Dedifferentiated amniotic fluid mesenchymal stem cell (primary cell): ENCODE data around the gene PAFAH1B1.
"Not testable (repeated sequence)": the region's sequence is repeated elsewhere in the genome, so short reads cannot be mapped to it uniquely, and the experiment has no call there.

Source experiments
- DNase-seq: peaks from one replicate; pipeline ENCODE4 v3.0.0-alpha.2; 2016; ENCODE audit errors: extremely low spot score

PAFAH1B1 gene

GRCh38 chr17:2592971-2593820 is at the start of gene PAFAH1B1:
PAFAH1B1 (plus strand) TSS chr17:2593654; CDS start chr17:2638289, 44,635 bp downstream.
- peak; percentile 87 for DNase-seq

- no peak for DNase-seq
Observed at GRCh38 chr17:2545393-2545792, 48.1 kb upstream of the PAFAH1B1 start.

- DNase-seq = no peak
Observed at GRCh38 chr17:2547176-2547575, 46.3 kb upstream of the PAFAH1B1 start.

- not testable (repeated sequence) for DNase-seq
Observed at GRCh38 chr17:2548026-2548425, 45.4 kb upstream of the PAFAH1B1 start.

GRCh38 chr17:2549392-2550211 is 43.9 kb upstream of the PAFAH1B1 start:
- no peak for DNase-seq

- no peak for DNase-seq
Observed at GRCh38 chr17:2551493-2551892, 42.0 kb upstream of the PAFAH1B1 start.

- DNase-seq = no peak
Observed at GRCh38 chr17:2551928-2552327, 41.5 kb upstream of the PAFAH1B1 start.

GRCh38 chr17:2560658-2561057 is 32.8 kb upstream of the PAFAH1B1 start:
- no peak for DNase-seq

GRCh38 chr17:2562162-2562858 is 31.1 kb upstream of the PAFAH1B1 start:
- no peak for DNase-seq

GRCh38 chr17:2563061-2563460 is 30.4 kb upstream of the PAFAH1B1 start:
- DNase-seq = no peak

GRCh38 chr17:2563543-2563942 is 29.9 kb upstream of the PAFAH1B1 start:
- no peak for DNase-seq

- DNase-seq = no peak
Observed at GRCh38 chr17:2564877-2565276, 28.6 kb upstream of the PAFAH1B1 start.

GRCh38 chr17:2566056-2566455 is 27.4 kb upstream of the PAFAH1B1 start:
- no peak for DNase-seq

- DNase-seq = no peak
Observed at GRCh38 chr17:2571523-2572303, 21.7 kb upstream of the PAFAH1B1 start.

- not testable (repeated sequence) for DNase-seq
Observed at GRCh38 chr17:2572304-2572609, 21.2 kb upstream of the PAFAH1B1 start.

- no peak for DNase-seq
Observed at GRCh38 chr17:2580151-2580550, 13.3 kb upstream of the PAFAH1B1 start.

- DNase-seq = no peak
Observed at GRCh38 chr17:2580661-2581060, 12.8 kb upstream of the PAFAH1B1 start.

GRCh38 chr17:2582493-2582892 is 11.0 kb upstream of the PAFAH1B1 start:
- DNase-seq = no peak

- DNase-seq = no peak
Observed at GRCh38 chr17:2591040-2591640, 2.3 kb upstream of the PAFAH1B1 start.

- peak; percentile 52 for DNase-seq
Observed at GRCh38 chr17:2593821-2594721, 617 bp downstream of the PAFAH1B1 start.
